ENCODE results near the gene MEN1. TPM values are rescaled to one million over a fixed set of nuclear protein-coding genes. Genes with fewer than 3 reads are reported as not detected.

The MEN1 gene
- total RNA-seq, 2 donors from 2014 or later = 7.2 to 9.8 TPM

GRCh38 chr11:64834031-64834722 lies 23.8 kb upstream of the MEN1 start:
- Histone ChIP-seq H3K9me3 (no peaks in the 10 kb centered on the region), H3K27me3 (no peaks in the 10 kb centered on the region)
- TF ChIP-seq CTCF (IDR thresholded peaks at IDR 0.05) = no peak

GRCh38 chr11:64833509-64833908 lies 23.2 kb upstream of the MEN1 start:
- no peak for TF ChIP-seq CTCF (IDR thresholded peaks at IDR 0.05)
- Histone ChIP-seq H3K27me3 (no peaks in the 10 kb centered on the region), H3K4me3 (no peak overlapping the region), H3K4me1 (no peaks in the 10 kb centered on the region), H3K27ac (no peak overlapping the region), H3K36me3 (no peaks in the 10 kb centered on the region), H3K9me3 (no peaks in the 10 kb centered on the region)
- DNase-seq (ENCODE audit: low spot score) = no peak

More at GRCh38 chr11:64834031-64834722, 23.8 kb upstream of the MEN1 start:
- H3K4me3 ChIP-seq = no peak overlapping the region
- no peaks in the 10 kb centered on the region for H3K36me3 ChIP-seq
- no peaks in the 10 kb centered on the region for H3K4me1 ChIP-seq
- DNase-seq (ENCODE audit: low spot score) = no peak
- H3K27ac ChIP-seq = no peak overlapping the region

GRCh38 chr11:64833198-64833502 lies 22.8 kb upstream of the MEN1 start:
- Histone ChIP-seq H3K36me3 (no peaks in the 10 kb centered on the region), H3K9me3 (no peaks in the 10 kb centered on the region), H3K27ac (no peak overlapping the region), H3K27me3 (no peaks in the 10 kb centered on the region), H3K4me1 (no peaks in the 10 kb centered on the region), H3K4me3 (no peak overlapping the region)
- no peak for TF ChIP-seq CTCF (IDR thresholded peaks at IDR 0.05)
- no peak for DNase-seq (ENCODE audit: low spot score)

GRCh38 chr11:64832467-64833197 lies 22.3 kb upstream of the MEN1 start:
- Histone ChIP-seq H3K9me3 (no peaks in the 10 kb centered on the region), H3K4me1 (no peaks in the 10 kb centered on the region), H3K36me3 (no peaks in the 10 kb centered on the region), H3K27ac (no peak overlapping the region), H3K4me3 (no peak overlapping the region), H3K27me3 (no peaks in the 10 kb centered on the region)
- TF ChIP-seq CTCF (IDR thresholded peaks at IDR 0.05) = no peak
- no peak for DNase-seq (ENCODE audit: low spot score)

GRCh38 chr11:64831411-64831891 lies 21.1 kb upstream of the MEN1 start:
- DNase-seq (ENCODE audit: low spot score) = no peak
- Histone ChIP-seq H3K9me3 (no peaks in the 10 kb centered on the region), H3K27ac (no peak overlapping the region)

More at GRCh38 chr11:64831411-64831891, 21.1 kb upstream of the MEN1 start:
- H3K36me3 ChIP-seq = no peaks in the 10 kb centered on the region
- H3K4me1 ChIP-seq = no peaks in the 10 kb centered on the region
- H3K27me3 ChIP-seq = no peaks in the 10 kb centered on the region
- H3K4me3 ChIP-seq = no peak overlapping the region
- no peak for TF ChIP-seq CTCF (IDR thresholded peaks at IDR 0.05)
